GM21723 (cell line): ENCODE measurements around the gene MYO1E.

Experiments
- ATAC-seq: cut with Tn5 transposase; IDR thresholded peaks from one replicate; pipeline ENCODE4 v1.9.1; 2021; ENCODE audit warnings: mild to moderate bottlenecking, moderate library complexity; ENCODE audit not compliant: unreplicated experiment

Gene MYO1E

DNA sequence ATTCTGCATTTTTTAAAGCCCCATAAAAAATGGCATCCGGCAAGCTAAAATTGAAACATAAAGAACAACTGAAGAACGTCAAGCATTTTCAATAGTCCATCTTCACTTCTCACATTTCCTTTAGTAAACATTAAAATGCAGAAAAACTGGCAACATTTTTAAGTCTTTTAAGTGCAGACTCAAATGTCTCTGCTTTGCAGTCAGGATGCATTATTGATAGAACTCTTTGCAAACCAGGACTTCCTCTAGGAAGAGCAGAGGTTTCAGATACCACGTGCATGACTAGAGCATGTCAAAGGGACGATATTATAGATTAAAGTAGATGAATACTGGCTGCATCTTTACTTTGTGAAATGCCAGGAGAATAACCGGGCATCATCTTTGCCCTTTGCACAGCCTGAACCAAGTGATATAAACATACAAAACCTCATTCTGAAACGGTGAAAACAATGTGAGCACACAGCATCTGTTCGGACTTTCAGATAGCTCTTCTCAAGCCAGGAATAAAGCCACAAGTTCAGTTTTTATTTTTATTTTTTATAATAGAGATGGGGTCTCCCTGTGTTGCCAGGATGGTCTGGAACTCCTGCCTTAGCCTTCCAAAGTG lies 101.0 kb downstream of the MYO1E start:
- no peak for ATAC-seq

DNA sequence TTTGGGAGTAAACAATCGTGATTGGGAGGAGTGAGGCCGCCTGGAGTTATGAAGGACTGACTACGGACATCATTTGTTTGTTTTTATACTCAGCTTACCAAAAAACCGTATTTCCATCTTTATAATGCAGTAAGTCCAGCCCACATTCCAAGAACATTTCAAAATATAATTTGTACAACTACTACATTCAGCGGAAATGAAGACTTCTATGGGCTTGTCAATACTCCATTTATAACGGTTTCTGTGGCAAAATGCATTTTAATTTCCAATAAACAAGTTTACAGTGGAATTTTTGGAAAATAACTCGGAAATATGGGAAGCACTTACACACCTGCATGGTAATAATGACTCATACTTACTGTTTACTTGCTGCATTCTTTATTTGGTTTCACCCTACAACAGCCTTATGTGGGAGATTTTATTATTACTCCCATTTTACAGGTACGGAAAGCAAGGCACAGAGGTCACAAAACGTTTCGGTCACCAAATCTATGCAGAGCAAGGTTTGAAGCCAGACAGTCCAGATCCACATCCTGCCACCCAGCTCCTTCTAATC lies 103.7 kb downstream of the MYO1E start:
- ATAC-seq, result no peak

- no peak for ATAC-seq
Measured at GRCh38 chr15:59268168-59268851, 104.4 kb downstream of the MYO1E start.

DNA sequence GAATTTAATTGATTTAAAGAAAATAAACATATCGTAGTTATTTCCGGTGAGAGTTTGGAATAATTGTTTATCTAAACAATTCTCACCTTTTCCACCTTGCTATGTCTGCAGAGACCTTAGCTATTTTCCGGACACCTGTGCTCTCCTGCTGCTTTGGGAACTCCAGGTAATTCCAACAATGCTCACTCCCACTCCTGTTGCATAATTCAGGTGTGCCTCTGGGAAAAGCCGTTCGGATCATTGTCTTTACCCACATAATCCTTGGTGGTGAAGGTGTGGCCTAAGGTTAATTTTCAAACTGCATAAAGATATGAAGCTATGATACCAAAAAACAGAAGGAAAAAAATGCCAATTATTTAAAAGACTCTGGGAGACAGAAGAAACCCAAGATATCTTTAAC lies 106.6 kb downstream of the MYO1E start:
- no peak for ATAC-seq

- ATAC-seq, result no peak
Measured at GRCh38 chr15:59262316-59262715, 110.4 kb downstream of the MYO1E start.

DNA sequence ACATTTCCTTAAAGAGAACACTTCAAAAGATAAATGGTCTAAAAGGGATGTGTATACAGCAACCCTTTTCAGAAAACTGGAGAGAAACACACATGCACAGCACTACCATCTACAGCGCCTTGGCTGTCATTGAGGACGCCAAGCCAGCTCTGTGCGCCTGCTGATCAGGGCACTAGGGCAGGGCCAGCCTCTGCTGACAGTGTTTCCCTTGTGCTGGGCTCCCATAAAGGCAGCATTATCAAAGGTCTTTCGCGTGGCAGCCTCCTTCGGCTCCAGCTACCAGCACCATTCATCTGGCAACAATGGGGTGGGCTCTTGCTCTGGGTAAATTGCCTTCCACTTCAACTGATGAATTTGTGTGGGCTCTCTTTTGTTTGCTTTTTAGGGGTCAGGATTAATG lies 112.6 kb downstream of the MYO1E start:
- no peak for ATAC-seq

GRCh38 chr15:59259137-59259943 lies 113.3 kb downstream of the MYO1E start:
- ATAC-seq, result no peak

DNA sequence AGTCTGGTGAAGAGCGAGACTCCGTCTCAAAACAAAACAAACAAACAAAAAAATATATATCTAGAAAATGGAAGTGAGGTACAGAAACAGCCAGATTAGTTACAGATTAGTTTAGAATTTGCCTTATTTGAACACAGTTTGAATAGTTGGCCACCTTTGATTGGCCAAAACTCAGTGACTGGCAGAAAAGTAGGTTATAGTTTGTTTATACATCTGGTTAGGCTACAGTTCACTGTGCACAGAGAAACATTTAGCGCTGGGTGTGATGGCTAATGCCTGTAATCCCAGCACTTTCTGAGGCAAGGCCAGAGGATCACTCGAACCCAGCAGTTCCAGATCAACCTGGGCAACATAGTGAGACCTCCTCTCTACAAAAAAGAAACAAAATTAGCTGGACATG lies 114.4 kb downstream of the MYO1E start:
- ATAC-seq, result no peak

DNA sequence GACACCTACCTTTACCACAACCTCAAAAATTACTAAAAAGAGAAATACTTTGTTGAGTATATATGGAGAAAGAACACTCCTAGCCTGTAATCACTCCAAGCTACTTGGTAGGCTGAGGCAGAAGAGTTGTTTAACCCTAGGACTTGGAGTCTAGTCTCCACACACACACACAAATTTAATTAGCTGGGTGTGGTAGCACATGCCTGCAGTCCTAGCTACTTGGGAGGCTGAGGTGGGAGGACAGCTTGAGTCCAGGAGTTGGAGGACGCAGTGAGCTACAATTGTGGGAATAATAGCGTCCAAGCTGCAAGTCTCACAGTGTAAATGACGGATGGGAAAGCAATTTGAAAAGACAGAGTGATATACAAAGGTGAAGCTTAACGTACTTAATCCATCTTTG lies 115.5 kb downstream of the MYO1E start:
- no peak for ATAC-seq

- no peak for ATAC-seq
Measured at GRCh38 chr15:59256482-59256881, 116.2 kb downstream of the MYO1E start.

- ATAC-seq, result no peak
Measured at GRCh38 chr15:59255680-59256336, 116.9 kb downstream of the MYO1E start.

- no peak for ATAC-seq
Measured at GRCh38 chr15:59252137-59252536, 120.5 kb downstream of the MYO1E start.

DNA sequence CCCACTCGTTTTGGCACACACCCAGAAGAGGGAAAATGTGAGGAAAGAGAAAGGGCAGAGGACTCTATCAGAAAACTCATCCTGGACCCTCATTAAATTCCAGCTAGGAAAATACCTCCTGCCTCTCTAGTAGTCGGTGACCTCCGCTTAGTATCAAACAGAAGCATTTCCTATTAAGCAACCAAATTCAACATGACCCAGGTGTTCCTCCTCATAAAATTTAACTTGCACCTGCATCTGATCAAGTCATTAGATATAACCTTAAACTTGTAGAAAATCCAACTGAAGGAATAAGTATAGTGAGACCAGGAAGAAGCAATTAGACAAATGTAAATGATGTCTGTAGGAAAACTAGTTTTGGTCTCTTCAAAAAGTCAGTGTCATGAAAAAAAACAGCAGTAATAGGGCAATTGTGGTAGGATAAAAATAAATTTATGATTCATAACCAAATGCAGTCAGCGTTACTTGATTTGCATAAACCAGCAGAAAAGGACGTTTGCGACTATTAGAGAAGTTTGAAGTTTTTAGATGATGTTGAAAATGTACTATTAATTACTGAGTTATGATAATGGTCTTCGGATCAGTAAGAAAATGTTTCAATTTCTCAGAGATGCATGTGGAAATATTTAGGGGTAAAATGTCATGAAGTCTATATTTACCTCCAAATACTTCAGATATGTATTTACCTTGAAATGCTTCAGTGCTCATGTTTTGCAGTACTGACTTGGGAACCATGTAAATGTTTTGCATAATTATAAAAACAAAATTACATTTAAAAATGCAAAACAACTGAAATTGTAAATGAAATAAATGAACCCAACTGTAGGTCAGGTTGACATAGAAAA lies 121.4 kb downstream of the MYO1E start:
- ATAC-seq, result peak; percentile 43

DNA sequence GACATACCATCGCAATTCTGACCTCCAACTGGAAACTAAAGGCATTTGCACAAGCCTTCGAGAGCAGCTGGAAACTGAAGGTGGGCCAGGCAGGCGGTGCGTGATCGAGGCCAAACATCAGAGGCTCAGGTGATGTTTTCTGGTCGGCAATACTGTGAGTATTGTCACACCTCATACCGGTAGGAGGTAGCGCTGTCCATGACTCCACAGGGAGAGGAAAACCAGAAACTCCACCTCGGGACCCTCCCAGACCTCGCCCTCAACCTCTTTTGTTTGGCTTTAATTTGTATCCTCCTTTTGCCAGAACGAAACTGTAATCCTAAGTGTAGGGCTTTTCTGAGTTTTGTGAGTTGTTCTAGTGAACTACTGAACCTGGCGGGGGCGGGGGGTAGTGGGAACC lies 122.4 kb downstream of the MYO1E start:
- no peak for ATAC-seq

DNA sequence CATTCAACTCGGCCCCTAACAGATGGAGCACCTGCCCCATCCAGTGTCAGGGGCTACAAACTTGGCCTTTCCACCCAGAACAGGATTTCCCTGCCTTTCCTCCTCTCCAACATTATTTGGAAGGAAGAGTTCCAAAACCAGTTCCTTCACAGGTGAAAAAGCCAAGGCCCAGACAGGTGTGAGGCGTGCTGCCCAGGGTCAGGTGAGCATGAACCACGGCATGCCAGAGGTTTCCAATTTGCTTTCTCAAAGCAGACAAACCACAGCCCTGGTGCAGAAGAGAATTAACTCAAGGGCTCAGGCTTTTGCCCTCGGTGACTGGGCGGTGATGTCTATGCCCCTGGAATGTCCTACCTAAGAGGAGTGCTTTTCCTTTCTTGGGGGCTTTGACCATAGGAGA lies 122.9 kb downstream of the MYO1E start:
- no peak for ATAC-seq

DNA sequence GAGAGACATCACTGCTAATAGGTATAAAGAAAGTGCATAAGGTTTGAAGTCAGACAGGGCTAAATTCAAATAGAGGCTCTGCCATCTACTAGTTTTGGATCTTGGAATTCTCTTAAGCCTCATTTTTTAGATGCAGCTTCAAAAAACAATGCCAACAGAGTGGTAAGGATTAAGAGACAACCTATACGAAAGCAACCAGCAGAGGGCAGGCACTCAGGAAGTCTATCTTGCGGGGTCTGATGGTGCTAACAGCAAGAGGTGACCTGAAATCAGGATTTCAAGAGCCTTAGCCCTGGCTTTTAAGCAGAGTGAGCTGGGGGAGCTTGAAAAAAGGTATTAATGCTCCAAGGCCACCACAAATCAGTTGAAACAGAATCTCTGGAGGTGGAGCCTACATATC lies 125.3 kb downstream of the MYO1E start:
- no peak for ATAC-seq

DNA sequence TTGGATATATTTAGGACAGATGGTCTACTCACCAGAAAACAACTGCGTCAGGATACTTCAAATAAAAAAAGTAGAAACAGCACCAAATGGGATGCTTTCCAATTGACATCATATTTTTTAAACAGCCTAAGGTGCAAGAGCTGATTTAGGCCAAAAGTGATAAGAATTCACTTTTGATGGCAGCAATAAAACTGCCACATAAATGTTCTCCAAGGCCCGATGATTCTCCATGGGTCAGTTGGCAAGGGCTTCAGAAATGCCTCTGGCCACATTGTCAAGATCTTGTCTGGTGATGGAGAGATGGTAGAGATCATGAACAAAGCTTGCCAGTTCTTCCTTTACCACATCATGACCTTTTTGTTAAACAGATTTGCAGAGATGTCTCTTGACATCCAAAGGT lies 127.1 kb downstream of the MYO1E start:
- no peak for ATAC-seq

DNA sequence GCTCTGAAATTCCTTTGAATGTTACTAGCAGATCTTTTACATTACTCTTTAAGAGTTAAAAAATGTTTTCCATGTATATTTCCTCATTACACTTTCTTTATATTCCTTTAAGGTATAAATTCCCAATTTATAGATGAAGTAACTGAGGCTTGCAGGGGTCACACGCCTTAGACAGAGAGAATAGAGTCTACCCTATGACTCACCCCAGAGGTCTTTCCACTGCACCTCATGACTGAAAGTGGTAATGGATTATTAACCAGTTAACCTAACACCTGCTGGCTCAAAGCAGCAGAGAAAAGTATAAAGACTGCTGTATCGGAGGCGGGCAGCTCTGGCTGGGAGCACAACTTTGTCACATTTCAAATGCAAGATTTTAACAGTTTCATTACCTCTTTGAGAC lies 128.3 kb downstream of the MYO1E start:
- ATAC-seq, result peak; percentile 76

- ATAC-seq, result no peak
Measured at GRCh38 chr15:59243622-59244021, 129.0 kb downstream of the MYO1E start.

- no peak for ATAC-seq
Measured at GRCh38 chr15:59242649-59243048, 130.0 kb downstream of the MYO1E start.
